MM.1S (cell line): ENCODE results near the gene KLHL14.

ENCODE experiments used
- CTCF ChIP-seq: fragments of 300-600 bp; sonication (generic); IDR thresholded peaks from 2 replicates; pipeline ENCODE4 v1.5.1; 2016; ENCODE audit warnings: antibody characterized with exemption, low read length, mixed read lengths
- EZH2 ChIP-seq: fragments of 300-600 bp; sonication (generic); optimal IDR thresholded peaks from 2 replicates; pipeline ENCODE3; 2017; ENCODE audit warnings: low read depth, mild to moderate bottlenecking, antibody characterized with exemption, low read length, mixed read lengths

GRCh38 chr18:32683044-32683443 lies 89.8 kb downstream of the KLHL14 start:
- no peak for TF ChIP-seq CTCF
- no peak for TF ChIP-seq EZH2
